Effector memory CD8-positive, alpha-beta T cell (primary cell): ENCODE results near the gene TSEN54.

Experiments used
- ATAC-seq: fragments of 150-1000 bp; cut with Tn5 transposase; replicated peaks from 2 replicates; pipeline ENCODE4 v1.10.0; 2021; ENCODE audit warnings: mild to moderate bottlenecking, moderate library complexity
- DNase-seq, 3 experiments: peaks; one replicate each; pipeline ENCODE4 v3.0.0; 2021
- H3K27ac Mint-ChIP-seq, 2 donors: one replicate each; pipeline ENCODE4 v1.8.0; 2022; ENCODE audit warnings: mild to moderate bottlenecking in 2 of 2, mixed read lengths in 2 of 2, moderate library complexity in 2 of 2
- H3K27me3 Mint-ChIP-seq, 2 donors: one replicate each; pipeline ENCODE4 v1.8.0; 2022; ENCODE audit warnings: mixed read lengths in 2 of 2
- H3K36me3 Mint-ChIP-seq: one replicate; pipeline ENCODE4 v1.8.0; 2022; ENCODE audit warnings: mild to moderate bottlenecking, moderate library complexity, mixed read lengths; ENCODE audit not compliant: insufficient read depth
- H3K4me1 Mint-ChIP-seq, 2 donors: one replicate each; pipeline ENCODE4 v1.8.0; 2022; ENCODE audit warnings: low read depth in 2 of 2, mixed read lengths in 2 of 2
- H3K4me3 Mint-ChIP-seq, 2 donors: one replicate each; pipeline ENCODE4 v1.8.0; 2022; ENCODE audit warnings: mild to moderate bottlenecking in 2 of 2, mixed read lengths in 2 of 2, moderate library complexity in 2 of 2
- H3K9me3 Mint-ChIP-seq, 2 donors: one replicate each; pipeline ENCODE4 v1.8.0; 2022; ENCODE audit warnings: mixed read lengths in 2 of 2

TSEN54 gene

GRCh38 chr17:75536366-75536765 lies 20.0 kb downstream of the TSEN54 start:
- peaks cover 15% of the 10 kb centered on the region for H3K36me3 Mint-ChIP-seq
- H3K4me1 Mint-ChIP-seq: peaks cover 26 to 39% of the 10 kb centered on the region in 2 donors
- DNase-seq (no peak), ATAC-seq (no peak)
- H3K9me3 Mint-ChIP-seq: no peaks in the 10 kb centered on the region
- no peak overlapping the region for H3K4me3 Mint-ChIP-seq
- H3K27me3 Mint-ChIP-seq: no peaks in the 10 kb centered on the region
- H3K27ac Mint-ChIP-seq: peak overlapping the region; percentile 93 to 98

GRCh38 chr17:75539967-75540729 lies 23.8 kb downstream of the TSEN54 start:
- Mint-ChIP-seq H3K36me3 (peaks cover 7% of the 10 kb centered on the region), H3K9me3 (no peaks in the 10 kb centered on the region), H3K27me3 (no peaks in the 10 kb centered on the region), H3K4me1 (peaks cover 17 to 28% of the 10 kb centered on the region in 2 donors), H3K27ac (no peak overlapping the region), H3K4me3 (no peak overlapping the region)
- ATAC-seq (no peak), DNase-seq (no peak)

- no peaks in the 10 kb centered on the region for H3K9me3 Mint-ChIP-seq
- DNase-seq (no peak), ATAC-seq (no peak)
- H3K36me3 Mint-ChIP-seq: peaks cover 7% of the 10 kb centered on the region
- H3K4me3 Mint-ChIP-seq: no peak overlapping the region
- peaks cover 11 to 23% of the 10 kb centered on the region in 2 donors for H3K4me1 Mint-ChIP-seq
- no peaks in the 10 kb centered on the region for H3K27me3 Mint-ChIP-seq
- H3K27ac Mint-ChIP-seq: no peak overlapping the region
Measured at GRCh38 chr17:75540923-75541503, 24.7 kb downstream of the TSEN54 start.

- Mint-ChIP-seq H3K4me1 (peaks cover 8 to 25% of the 10 kb centered on the region in 2 donors), H3K36me3 (peaks cover 7% of the 10 kb centered on the region), H3K9me3 (no peaks in the 10 kb centered on the region), H3K4me3 (peak overlapping the region; percentile 18 to 19), H3K27ac (no peak overlapping the region), H3K27me3 (no peaks in the 10 kb centered on the region)
- ATAC-seq: no peak
- no peak for DNase-seq
Measured at GRCh38 chr17:75542229-75542628, 25.9 kb downstream of the TSEN54 start.

GRCh38 chr17:75542728-75543336 lies 26.5 kb downstream of the TSEN54 start:
- peaks cover 8 to 28% of the 10 kb centered on the region in 2 donors for H3K4me1 Mint-ChIP-seq
- DNase-seq (no peak), ATAC-seq (no peak)
- H3K4me3 Mint-ChIP-seq: no peak overlapping the region
- H3K27ac Mint-ChIP-seq: peak overlapping the region in 1 of 2 donors; percentile 10
- peaks cover 7% of the 10 kb centered on the region for H3K36me3 Mint-ChIP-seq
- no peaks in the 10 kb centered on the region for H3K9me3 Mint-ChIP-seq
- H3K27me3 Mint-ChIP-seq: no peaks in the 10 kb centered on the region

- no peak overlapping the region for H3K27ac Mint-ChIP-seq
- ATAC-seq (no peak), DNase-seq (no peak)
- no peaks in the 10 kb centered on the region for H3K9me3 Mint-ChIP-seq
- H3K4me3 Mint-ChIP-seq: no peak overlapping the region
- H3K36me3 Mint-ChIP-seq: peaks cover 7% of the 10 kb centered on the region
- no peaks in the 10 kb centered on the region for H3K27me3 Mint-ChIP-seq
- H3K4me1 Mint-ChIP-seq: peaks cover 8 to 23% of the 10 kb centered on the region in 2 donors
Measured at GRCh38 chr17:75544250-75544649, 27.9 kb downstream of the TSEN54 start.

GRCh38 chr17:75546181-75546580 lies 29.9 kb downstream of the TSEN54 start:
- no peak for ATAC-seq
- peaks cover 10 to 23% of the 10 kb centered on the region in 2 donors for H3K4me1 Mint-ChIP-seq
- no peak for DNase-seq
- H3K9me3 Mint-ChIP-seq: no peaks in the 10 kb centered on the region
- no peak overlapping the region for H3K27ac Mint-ChIP-seq
- no peaks in the 10 kb centered on the region for H3K27me3 Mint-ChIP-seq
- H3K36me3 Mint-ChIP-seq: peaks cover 4% of the 10 kb centered on the region
- no peak overlapping the region for H3K4me3 Mint-ChIP-seq

- Mint-ChIP-seq H3K36me3 (peaks cover 2% of the 10 kb centered on the region), H3K4me1 (peaks cover 7 to 20% of the 10 kb centered on the region in 2 donors), H3K9me3 (no peaks in the 10 kb centered on the region), H3K27me3 (no peaks in the 10 kb centered on the region), H3K4me3 (no peak overlapping the region), H3K27ac (no peak overlapping the region)
- ATAC-seq (no peak), DNase-seq (no peak)
Measured at GRCh38 chr17:75547091-75547490, 30.8 kb downstream of the TSEN54 start.

- Mint-ChIP-seq H3K27me3 (no peaks in the 10 kb centered on the region), H3K27ac (peak overlapping the region in 1 of 2 donors; percentile 20), H3K4me1 (peaks cover 4 to 16% of the 10 kb centered on the region in 2 donors), H3K9me3 (no peaks in the 10 kb centered on the region), H3K36me3 (peaks cover 5% of the 10 kb centered on the region), H3K4me3 (no peak overlapping the region)
- ATAC-seq (no peak), DNase-seq (no peak)
Measured at GRCh38 chr17:75548813-75549212, 32.5 kb downstream of the TSEN54 start.

GRCh38 chr17:75549246-75550138 lies 33.2 kb downstream of the TSEN54 start:
- H3K4me3 Mint-ChIP-seq: no peak overlapping the region
- ATAC-seq: no peak

GRCh38 chr17:75550139-75550465 lies 33.8 kb downstream of the TSEN54 start:
- no peak overlapping the region for H3K27ac Mint-ChIP-seq
- H3K27me3 Mint-ChIP-seq: no peaks in the 10 kb centered on the region
- ATAC-seq (no peak), DNase-seq (no peak)
- H3K36me3 Mint-ChIP-seq: peaks cover 7% of the 10 kb centered on the region
- H3K4me1 Mint-ChIP-seq: peaks cover 4 to 16% of the 10 kb centered on the region in 2 donors
- no peaks in the 10 kb centered on the region for H3K9me3 Mint-ChIP-seq
- no peak overlapping the region for H3K4me3 Mint-ChIP-seq

More at GRCh38 chr17:75549246-75550138, 33.2 kb downstream of the TSEN54 start:
- Mint-ChIP-seq H3K27me3 (no peaks in the 10 kb centered on the region), H3K27ac (peak overlapping the region in 1 of 2 donors; percentile 20), H3K4me1 (peaks cover 4 to 16% of the 10 kb centered on the region in 2 donors), H3K9me3 (no peaks in the 10 kb centered on the region), H3K36me3 (peaks cover 7% of the 10 kb centered on the region)
- no peak for DNase-seq

GRCh38 chr17:75551266-75551665 lies 34.9 kb downstream of the TSEN54 start:
- ATAC-seq (no peak), DNase-seq (no peak)
- Mint-ChIP-seq H3K4me3 (no peak overlapping the region), H3K9me3 (no peaks in the 10 kb centered on the region), H3K4me1 (peaks cover 2 to 11% of the 10 kb centered on the region in 2 donors), H3K27me3 (no peaks in the 10 kb centered on the region), H3K27ac (no peak overlapping the region), H3K36me3 (peaks cover 7% of the 10 kb centered on the region)
